Stimulated activated CD8-positive, alpha-beta memory T cell treated with anti-CD3 and anti-CD28 coated beads, Interleukin-12 subunit alpha, Interleukin-12 subunit beta, amount 100 ng/mL, for 4 hours (primary cell): ENCODE results near the gene KIF27.
A peak's percentile ranks its signal among the peaks of the same experiment; 100 is the strongest.
"Not testable (repeated sequence)": the region's sequence is repeated elsewhere in the genome, so short reads cannot be mapped to it uniquely, and the experiment has no call there.

Experiments
- DNase-seq: peaks from one replicate; pipeline ENCODE4 v3.0.0-alpha.2; 2020; ENCODE audit warnings: low read depth

The KIF27 gene

GRCh38 chr9:83920927-83921707 lies at the start of gene KIF27:
Gene KIF27 (minus strand): TSS chr9:83921432. CDS start chr9:83915591, 5,841 bp downstream.
- peak; percentile 93 for DNase-seq

- no peak for DNase-seq
Observed at GRCh38 chr9:83969602-83970001, 48.4 kb upstream of the KIF27 start.

GRCh38 chr9:83967073-83967472 lies 45.8 kb upstream of the KIF27 start:
- no peak for DNase-seq

- no peak for DNase-seq
Observed at GRCh38 chr9:83966209-83966582, 45.0 kb upstream of the KIF27 start.

- DNase-seq = no peak
Observed at GRCh38 chr9:83965350-83966208, 44.3 kb upstream of the KIF27 start.

- no peak for DNase-seq
Observed at GRCh38 chr9:83964973-83965349, 43.7 kb upstream of the KIF27 start.

GRCh38 chr9:83962165-83962564 lies 40.9 kb upstream of the KIF27 start:
- DNase-seq = no peak

GRCh38 chr9:83960991-83961390 lies 39.8 kb upstream of the KIF27 start:
- no peak for DNase-seq

GRCh38 chr9:83959061-83959460 lies 37.8 kb upstream of the KIF27 start:
- DNase-seq = no peak

- DNase-seq = no peak
Observed at GRCh38 chr9:83957248-83957513, 35.9 kb upstream of the KIF27 start.

GRCh38 chr9:83956436-83957247 lies 35.4 kb upstream of the KIF27 start:
- peak; percentile 36 for DNase-seq

- DNase-seq = peak; percentile 21
Observed at GRCh38 chr9:83956086-83956435, 34.8 kb upstream of the KIF27 start.

- DNase-seq = not testable (repeated sequence)
Observed at GRCh38 chr9:83948096-83948495, 26.9 kb upstream of the KIF27 start.

- no peak for DNase-seq
Observed at GRCh38 chr9:83940590-83941303, 19.5 kb upstream of the KIF27 start.

- DNase-seq = no peak
Observed at GRCh38 chr9:83937861-83938455, 16.7 kb upstream of the KIF27 start.

GRCh38 chr9:83936523-83936922 lies 15.3 kb upstream of the KIF27 start:
- DNase-seq = no peak

GRCh38 chr9:83935276-83935935 lies 14.2 kb upstream of the KIF27 start:
- no peak for DNase-seq

GRCh38 chr9:83934569-83935275 lies 13.5 kb upstream of the KIF27 start:
- no peak for DNase-seq

GRCh38 chr9:83933790-83934189 lies 12.6 kb upstream of the KIF27 start:
- no peak for DNase-seq

- DNase-seq = no peak
Observed at GRCh38 chr9:83932851-83933250, 11.6 kb upstream of the KIF27 start.

GRCh38 chr9:83932011-83932410 lies 10.8 kb upstream of the KIF27 start:
- DNase-seq = no peak
